ENCODE data around the gene SYT17.
A peak's percentile ranks its signal among the peaks of the same experiment; 100 is the strongest.

The SYT17 gene

DNA sequence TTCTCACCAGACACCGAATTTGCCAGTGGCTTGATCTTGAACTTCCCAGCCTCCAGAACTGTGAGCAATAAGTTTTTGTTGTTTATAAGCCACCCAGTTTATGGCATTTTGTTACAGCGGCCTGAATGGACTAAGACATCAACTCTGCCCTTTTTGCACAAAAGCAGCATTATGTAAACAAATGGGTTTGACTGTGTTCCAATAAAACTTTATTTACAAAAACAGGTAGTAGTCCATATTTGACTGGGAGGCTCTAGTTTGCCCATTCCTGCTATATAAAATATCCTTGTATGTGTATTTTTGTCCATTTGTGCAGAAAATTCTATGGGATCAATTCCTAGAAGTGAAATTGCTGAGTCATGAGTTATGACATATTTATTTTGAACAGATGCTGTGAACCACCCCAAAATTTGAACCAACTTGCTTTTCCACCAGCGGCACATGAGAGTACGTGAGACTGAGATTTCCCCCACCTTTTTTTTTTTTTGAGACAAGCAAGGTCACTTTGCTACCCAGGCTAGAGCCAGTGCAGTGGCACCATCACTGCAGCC is 96.2 kb downstream of the SYT17 start:
- DNase-seq (ENCODE audit: low spot score): no peak

DNA sequence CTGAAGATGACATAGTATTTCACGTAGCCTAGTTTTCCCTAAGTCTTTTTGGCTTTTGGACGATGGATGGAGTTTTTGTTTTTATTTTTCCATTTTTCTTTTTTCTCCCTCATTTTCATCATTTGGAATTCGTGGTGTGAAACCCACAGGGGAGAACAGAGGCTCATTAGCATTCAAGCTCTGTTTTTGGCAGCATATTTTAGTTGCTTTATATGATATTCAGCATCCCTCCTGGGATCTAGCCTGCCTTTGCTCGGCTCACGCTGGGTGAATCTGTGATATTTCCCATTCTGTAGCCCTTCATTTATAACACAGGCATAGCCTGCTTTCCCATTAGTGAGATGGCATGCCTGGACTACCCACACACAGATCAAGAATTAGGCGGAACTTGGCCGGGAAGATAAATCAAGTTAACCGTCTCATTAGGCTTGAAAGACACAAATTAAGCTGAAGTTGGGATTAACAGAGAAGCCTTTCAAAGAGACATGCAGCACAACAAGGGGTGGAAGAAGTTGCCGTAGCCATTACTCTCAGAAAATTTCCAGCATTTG is 97.4 kb downstream of the SYT17 start:
- DNase-seq (ENCODE audit: low spot score): no peak

DNA sequence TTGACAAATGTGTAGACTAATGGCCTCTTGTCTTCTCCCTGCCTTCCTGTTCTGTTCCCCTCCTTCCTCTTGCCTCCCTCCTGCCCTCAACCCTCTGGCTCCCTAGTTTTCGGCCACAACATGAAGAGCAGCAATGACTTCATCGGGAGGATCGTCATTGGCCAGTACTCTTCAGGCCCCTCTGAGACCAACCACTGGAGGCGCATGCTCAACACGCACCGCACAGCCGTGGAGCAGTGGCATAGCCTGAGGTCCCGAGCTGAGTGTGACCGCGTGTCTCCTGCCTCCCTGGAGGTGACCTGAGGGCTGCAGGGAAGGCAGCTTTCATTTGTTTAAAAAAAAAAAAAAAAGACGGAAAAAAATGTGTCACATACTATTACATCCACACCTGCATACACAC is 98.7 kb downstream of the SYT17 start:
- DNase-seq (ENCODE audit: low spot score): no peak

DNA sequence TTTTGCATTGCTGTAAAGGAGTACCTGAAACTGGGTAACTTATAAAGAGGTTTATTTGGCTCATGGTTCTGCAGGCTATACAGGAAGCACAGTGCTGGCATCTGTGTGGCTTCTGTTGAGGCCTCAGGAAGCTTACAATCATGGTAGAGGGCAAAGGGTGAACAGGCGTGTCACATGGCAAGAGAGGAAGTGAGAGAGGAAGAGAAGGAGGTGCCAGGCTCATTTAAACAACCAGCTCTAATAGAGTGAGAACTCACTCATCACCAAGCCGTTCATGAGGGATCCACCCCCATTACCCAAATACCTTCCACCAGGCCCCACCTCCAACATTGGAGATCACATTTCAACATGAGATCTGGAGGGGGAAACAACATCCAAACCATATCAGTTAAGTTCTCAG is 101.1 kb downstream of the SYT17 start:
- DNase-seq (ENCODE audit: low spot score): no peak

DNA sequence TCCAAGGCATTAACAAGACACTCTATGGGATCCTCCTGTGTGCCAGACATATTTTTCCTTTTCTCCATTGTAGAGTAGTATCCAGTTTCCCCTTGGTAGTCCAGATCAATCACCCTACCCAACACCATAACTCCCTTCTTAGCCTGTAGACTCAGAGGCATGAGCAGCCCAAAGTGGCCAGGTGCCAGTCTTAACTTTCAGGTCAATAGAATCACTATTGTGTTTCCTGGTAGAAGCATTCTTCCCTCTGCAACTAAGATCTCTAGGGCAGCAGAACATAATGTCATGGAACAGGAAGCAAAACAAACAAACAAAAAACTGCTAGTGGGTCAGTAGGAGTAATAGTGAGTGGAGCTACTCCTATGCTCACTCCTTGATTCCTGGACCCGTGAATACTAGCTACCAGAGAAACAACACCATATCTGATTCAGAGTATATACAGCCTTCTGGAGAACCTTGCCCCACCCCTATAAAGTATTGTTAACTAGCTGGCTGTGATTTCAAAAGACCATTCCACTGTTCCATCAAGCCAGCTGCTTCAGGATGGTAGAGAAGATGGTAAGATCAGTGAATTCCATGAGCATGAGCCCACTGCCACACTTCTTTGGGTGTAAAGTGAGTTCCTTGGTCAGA is 106.2 kb downstream of the SYT17 start:
- no peak for DNase-seq (ENCODE audit: low spot score)

DNA sequence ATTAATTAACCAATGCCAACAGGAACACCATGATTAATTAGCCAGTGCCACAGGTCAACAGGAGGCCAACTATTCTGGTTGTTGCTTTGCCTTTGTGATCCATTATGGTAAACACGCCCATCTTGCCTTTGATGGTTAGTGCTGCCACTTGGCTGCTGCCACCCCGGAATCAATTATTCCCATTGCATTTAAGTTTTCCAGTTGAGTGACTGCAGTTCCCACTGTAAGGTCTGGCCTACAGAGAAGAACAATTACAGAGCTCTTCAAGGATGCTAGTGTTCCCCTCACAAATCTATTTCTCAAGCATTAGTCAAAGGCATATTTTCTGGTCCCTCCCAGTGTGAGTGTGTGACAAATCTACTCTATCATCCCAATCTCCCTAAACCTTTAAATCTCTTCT is 110.4 kb downstream of the SYT17 start:
- no peak for DNase-seq (ENCODE audit: low spot score)

DNA sequence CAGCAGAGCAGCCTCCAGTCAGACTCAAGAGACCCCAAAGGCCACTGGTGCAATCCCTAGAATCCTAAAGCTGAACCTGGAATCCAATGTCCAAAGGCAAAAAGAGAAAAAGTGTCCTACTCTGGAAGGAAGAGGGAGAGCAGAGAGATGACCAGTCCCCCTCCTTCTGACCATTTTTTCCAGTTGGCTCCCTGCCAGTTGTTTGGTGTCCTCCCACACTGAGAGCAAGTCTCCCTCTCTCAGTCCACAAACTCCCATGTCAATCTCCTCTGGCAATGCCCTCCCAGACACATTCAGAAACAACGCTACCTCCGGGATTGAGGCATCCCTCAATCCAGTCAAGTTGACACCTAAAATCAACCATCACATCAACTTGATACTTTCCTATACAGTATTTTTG is 113.2 kb downstream of the SYT17 start:
- no peak for DNase-seq (ENCODE audit: low spot score)

DNA sequence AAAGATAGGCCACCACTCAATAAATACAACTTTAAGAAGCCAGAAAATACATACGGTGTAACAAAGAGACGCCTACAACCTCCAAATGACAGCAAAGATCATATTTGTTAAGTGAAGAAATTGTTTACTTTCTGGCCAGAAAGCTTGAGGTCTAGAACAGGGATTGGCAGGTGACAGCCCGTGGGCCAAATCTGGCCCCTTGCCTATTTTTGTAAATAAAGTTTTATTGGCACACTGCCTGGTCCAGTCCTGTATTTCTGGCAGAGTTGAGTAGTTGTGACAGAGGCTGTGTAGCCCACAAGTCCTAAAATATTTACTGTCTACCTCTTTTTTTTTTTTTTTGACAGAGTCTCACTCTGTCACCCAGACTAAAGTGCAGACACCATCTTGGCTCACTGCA is 114.1 kb downstream of the SYT17 start:
- no peak for DNase-seq (ENCODE audit: low spot score)

DNA sequence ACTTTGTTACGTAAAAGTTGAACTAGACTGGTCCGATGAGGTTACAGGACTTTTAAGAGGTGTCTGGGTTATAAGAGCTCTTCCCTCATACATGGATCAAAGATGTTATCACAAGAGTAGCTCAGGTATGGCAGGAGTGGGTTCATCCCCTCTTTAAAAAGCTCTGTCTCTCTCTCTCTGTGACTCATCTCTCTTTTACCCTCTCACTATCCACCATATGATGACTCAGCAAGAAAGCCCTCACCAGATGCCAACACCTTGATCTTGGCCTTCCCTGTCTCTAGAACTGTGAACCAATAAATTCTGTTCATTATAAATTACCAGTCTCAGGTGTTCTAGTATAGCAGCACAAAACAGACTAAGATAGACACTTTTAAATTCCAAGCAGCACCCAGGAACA is 115.6 kb downstream of the SYT17 start:
- no peak for DNase-seq (ENCODE audit: low spot score)

DNA sequence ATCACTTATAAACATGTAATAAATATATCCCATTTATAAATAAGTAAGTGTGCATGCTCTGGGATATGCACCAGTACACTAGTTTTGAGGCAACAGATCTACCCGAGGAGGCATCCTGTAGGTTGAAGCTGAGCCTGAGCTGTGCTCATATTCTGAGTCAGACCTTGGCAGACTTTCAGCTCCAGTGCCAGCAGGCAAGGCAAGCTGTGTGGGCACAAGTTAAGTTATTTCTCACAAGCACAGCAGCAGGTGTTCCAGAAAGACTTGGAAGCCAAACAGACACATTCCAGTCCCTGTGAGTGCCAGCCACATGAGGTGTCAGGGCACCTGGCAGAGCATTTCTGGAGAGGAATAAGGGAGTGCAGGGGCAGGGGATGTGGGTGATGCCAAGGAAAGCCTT is 116.2 kb downstream of the SYT17 start:
- DNase-seq (ENCODE audit: low spot score): no peak

DNA sequence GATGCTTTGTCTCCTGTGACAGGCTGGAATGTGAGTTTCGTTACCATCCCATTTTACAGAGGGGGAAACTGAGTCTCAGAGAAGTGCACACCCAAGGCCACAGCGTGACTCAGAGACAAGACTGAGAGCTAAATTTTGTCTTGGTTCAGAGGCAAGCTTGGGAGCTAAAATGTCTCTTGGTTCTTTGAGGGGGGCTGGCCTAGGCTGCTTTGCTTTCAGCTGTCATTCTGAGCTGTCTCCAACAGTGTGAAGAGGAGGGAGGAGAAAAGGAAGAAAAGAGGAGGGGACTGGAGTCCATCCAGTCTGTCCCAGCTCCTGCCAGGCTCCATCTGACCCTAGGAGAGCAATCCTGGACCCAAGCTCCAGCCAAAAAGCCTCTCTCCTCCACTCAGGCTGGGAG is 117.4 kb downstream of the SYT17 start, which contains the start of gene CLEC19A:
Gene CLEC19A (plus strand): TSS at position 301 of the 400 bp plus-strand sequence. CDS start 121 bp downstream, outside the sequence.
- DNase-seq (ENCODE audit: low spot score): no peak

DNA sequence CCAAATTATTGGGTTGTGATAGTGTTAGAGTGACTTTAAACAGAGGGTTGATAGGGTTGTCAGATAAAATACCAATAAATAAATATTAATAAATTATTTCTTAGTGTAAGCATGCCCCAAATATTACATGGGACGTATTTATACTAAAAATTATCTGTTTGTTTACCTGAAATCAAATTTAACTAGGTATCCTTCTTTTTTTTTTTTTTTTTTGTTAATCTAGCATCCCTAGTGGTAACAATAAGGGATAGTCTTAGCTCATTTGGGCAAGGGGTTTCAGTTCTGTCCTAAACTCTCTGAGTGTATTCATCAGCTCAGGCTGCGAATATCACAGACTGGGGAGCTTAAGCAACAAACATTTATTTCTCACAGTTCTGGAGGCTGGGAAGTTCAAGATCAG is 118.8 kb downstream of the SYT17 start:
- DNase-seq (ENCODE audit: low spot score): no peak

DNA sequence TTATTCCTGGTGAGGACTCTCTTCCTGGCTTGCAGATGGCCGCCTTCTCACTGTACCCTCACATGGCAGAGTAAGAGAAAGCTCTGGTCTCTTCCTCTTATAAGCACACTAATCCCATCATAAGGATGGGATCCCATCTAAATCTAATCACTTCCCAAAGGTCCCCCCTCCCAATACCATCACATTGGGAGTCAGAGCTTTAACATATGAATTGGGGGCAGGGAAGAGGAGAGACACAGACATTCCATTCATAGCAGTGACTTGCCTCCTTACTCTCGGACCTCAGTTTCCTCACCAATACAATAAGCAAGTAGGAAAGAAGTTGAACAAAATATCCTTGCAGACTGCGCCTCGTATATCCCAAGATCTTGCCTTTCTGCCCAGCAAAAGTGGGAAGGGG is 119.2 kb downstream of the SYT17 start:
- no peak for DNase-seq (ENCODE audit: low spot score)

DNA sequence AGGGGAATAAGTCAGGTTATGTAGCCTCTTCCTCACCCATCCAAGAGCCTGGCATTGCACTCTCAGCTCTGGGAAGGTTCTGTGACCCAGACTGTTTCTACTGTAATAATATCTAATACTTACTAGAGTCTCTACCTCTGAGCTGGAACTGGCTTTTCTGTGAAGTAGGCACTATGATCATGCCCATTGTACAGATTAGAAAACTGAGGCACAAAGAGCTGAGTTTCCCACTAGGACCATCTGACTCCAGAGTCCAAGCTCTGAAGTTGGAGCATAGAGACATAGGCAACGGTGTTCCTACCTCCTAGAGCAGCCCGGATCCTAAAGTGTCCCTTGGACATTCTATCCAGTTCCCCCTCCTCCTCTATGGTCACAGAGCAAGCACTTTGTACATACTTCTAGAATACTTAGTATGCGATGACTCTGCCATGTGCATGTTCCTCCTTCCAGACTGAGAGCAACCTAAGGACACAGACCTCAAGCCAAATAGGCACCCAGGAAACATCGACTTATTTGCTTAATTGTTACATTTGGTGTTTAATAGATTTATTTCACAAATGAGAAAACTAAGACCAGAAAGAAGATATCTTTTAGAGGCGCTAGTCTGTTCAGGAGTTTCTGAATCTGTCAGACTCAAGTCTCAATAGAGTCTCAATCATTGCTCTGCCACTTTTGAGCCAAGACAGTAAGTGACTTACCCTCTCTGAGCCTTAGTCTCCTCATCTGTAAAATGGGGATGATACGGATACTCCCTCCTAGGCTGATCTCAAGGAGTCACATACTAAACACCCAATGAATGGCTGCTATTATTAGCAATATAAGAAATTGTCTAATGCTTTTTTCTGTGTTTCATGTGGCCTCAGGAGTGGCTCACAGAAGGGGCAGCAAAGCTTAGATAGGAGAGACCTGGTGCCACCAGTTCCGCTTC is 121.1 kb downstream of the SYT17 start:
- no peak for DNase-seq (ENCODE audit: low spot score)

DNA sequence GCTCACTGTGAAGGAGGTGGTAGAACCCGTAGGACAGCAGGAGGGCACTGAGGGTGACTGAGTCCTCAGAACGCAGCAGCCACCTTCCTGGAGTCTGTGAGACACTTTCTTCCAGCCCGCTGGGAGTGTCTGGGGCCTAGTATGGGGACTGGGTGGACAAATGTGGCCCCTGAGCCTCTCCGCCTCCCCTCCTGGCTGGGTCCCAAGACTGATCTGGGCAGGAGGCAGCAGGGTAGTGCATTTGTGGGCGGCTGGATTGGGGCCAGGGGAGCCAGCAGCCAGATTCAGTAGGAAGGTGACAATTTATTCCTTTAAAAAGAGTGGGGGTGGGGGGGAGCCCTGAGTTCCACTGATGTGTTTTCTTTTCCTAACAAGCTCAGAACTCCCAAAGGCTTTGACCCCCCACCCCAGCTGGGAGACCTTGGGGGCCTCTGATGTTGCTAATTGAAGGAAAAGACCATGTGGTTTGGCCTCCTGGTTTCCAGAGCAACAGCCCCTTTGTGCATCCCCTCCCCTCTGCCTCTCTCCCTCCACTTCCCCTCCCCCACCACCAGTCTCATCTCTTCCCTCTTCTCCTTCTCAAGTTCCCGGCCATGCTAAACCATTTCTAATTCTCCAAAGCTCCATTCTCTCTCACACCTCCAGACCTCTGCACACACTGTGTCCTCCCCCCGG is 121.9 kb downstream of the SYT17 start:
- DNase-seq (ENCODE audit: low spot score): no peak

DNA sequence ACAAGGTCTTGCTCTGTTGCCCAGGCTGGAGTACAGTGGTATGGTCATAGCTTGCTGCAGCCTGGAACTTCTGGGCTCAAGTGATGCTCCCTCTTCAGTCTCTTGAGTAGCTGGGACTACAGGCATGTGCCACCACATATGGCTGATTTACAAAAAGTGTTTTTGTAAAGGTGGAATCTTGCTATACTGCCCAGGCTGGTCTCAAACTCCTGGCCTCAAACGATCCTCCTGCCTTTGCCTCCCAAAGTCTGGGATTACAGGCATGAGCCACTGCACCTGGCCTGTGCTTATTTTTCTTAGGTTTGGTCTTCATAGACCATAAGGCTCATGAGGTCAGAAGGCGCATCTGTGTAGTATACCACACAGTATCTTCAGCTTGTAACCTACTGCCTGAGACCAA is 122.8 kb downstream of the SYT17 start:
- no peak for DNase-seq (ENCODE audit: low spot score)

DNA sequence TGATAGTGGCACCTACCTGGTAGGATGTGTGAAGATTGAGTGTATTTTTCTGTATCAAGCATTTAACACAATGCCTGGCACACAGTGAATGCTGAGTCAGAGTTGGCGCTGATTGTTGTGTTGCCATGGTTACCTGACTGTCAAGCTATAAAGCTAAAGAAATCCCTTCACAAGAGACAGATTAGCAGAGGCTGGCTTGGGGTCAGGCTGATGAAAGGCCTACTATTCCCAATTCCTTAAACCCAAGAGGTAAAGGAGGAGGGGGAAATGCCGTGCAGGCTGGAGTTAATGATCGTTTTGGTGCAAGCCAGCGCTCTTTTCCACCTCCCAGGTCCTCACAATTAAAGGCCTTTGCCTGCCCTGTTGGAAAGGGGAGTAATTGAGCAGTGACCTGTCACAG is 123.4 kb downstream of the SYT17 start:
- no peak for DNase-seq (ENCODE audit: low spot score)

DNA sequence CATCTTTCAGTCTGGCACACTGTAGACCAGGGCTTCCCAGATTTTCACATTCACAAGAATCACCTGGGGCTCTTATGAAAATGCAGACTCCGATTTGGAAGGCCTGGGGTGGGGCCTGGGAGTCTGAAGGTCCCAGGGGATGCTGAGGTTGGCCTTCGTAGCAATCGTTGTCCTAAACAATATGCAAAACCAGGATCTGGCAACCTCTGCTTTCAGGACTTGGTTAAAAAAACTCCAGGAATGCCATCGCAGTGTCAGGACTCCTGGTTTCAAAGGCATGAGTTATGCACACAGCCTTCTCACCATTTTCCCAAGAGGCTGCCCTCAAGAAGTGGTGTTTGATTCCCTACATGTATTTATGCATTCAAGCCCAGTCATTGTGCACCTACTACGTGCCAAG is 124.1 kb downstream of the SYT17 start:
- no peak for DNase-seq (ENCODE audit: low spot score)

DNA sequence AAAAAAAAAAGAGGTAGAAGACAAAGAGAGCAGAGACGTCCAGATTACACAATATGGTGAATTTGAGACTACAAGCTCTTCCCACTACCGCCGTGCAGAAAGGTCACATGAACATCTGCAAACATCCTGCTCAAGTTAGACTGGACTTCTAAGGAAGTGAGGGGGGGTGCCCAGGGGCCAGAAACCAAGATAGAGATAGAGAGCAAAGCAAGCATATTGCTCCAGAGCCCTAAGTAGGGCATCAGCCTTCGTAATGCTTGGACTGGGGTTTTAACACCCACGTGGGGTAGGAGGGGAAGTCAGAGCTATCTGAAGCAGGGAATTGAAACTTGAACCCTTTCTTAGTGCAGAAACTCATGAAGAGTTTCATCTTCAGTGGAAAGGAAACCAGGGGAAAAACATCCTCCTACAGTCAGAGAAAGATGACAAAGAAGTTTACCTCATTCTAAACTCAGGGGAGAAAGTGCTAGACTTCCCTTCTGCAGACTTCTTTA is 126.2 kb downstream of the SYT17 start:
- peak; percentile 3 for DNase-seq (ENCODE audit: low spot score)

DNA sequence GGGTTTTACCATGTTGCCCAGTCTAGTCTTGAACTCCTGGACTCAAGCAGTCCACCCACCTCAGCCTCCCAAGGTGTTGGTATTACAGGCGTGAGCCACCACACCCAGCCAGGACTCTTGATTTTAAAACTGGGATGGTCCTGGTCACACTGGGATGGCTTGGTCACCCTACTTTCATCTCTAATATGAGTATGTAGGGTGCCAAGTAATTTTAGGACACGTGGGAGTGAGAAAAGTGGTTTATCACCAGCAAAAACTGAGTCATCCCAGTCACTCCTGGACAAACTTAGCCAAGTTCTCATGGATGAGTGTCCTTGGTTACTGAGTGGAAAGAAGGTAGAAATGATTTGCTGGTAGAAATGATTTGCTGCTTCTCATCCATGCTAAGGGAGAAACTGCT is 127.4 kb downstream of the SYT17 start:
- DNase-seq (ENCODE audit: low spot score): no peak

DNA sequence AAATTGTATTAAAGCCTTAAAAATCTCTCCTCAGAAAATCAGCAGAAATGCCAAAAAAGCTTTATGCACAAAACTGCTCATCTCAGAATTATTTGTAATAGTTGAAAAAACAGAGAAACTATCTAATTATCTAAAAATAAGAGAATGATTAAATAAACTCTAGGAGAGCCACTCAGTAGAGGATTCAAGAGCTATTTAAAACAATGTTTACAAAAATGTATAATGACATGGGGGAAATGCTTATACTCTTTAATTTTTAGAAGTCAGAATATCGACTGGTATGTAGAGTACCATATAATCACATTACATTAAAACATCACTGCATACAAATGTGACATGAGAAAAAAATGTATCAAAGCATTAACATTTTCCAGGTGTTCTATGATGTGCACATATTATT is 129.4 kb downstream of the SYT17 start:
- no peak for DNase-seq (ENCODE audit: low spot score)

DNA sequence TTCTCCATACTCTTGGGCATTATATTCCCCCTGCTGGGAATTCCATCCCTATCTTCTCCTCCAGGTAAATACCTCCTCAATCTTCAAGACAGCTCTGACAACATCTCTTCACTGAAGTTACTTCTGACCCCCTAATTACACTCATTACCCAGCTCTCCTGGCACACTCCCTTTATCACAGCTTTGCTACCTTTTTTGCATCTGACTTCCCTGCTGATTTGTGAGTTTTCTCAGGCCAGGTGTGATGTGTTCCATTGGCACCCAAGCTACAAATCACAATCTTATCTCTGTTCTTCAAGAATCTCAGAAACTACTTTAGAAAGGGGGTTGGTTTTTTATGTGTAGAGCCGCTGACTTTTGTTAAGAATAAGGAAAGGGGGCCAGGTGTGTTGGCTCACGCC is 131.5 kb downstream of the SYT17 start:
- no peak for DNase-seq (ENCODE audit: low spot score)
